Panc1 (cell line): ENCODE results near the gene PPP1R26. TPM values are rescaled to one million over a fixed set of nuclear protein-coding genes. Genes with fewer than 3 reads are reported as not detected.

Source experiments
- ATAC-seq: fragments of 200-7000 bp; cut with Tn5 transposase; 2 replicates; pipeline ENCODE4 v1.9.1; 2020; ENCODE audit warnings: mild to moderate bottlenecking, moderate library complexity
- BruUV-seq: library from RNA; stranded (reverse); fragments of 400-500 nt; replicated peaks from 2 replicates; lab custom pipeline; 2021; lab: Mats Ljungman, UMichigan
- CTCF ChIA-PET: fragments of 300-600 bp; sonication (Branson Sonifier 250); formaldehyde crosslinking; loops from one replicate; lab custom pipeline; 2022; ENCODE audit warnings: antibody characterized with exemption; lab: Charles Lee
- POLR2A ChIA-PET: fragments of 300-600 bp; sonication (Branson Sonifier 250); formaldehyde crosslinking; loops from one replicate; lab custom pipeline; 2022; ENCODE audit warnings: antibody characterized with exemption; lab: Charles Lee
- DNase-seq: peaks from one replicate; pipeline ENCODE4 v3.0.0-alpha.2; 2010; ENCODE audit warnings: low read depth, low spot score
- H3K27ac ChIP-seq: 2 replicates; pipeline ENCODE4 v1.5.1; 2011; ENCODE audit warnings: mild to moderate bottlenecking, low read length, inconsistent platforms
- H3K27me3 ChIP-seq: fragments of 200-500 bp; sonication (Bioruptor generic); 2 replicates; pipeline ENCODE4 v1.6.0; 2014; ENCODE audit warnings: low read length, inconsistent platforms; ENCODE audit not compliant: control insufficient read depth, insufficient read depth
- H3K36me3 ChIP-seq: fragments of 200-500 bp; sonication (Bioruptor generic); 2 replicates; pipeline ENCODE4 v1.5.1; 2014; ENCODE audit warnings: inconsistent platforms, mild to moderate bottlenecking, low read length, moderate library complexity; ENCODE audit not compliant: control insufficient read depth, insufficient read depth
- H3K4me1 ChIP-seq: 2 replicates; pipeline ENCODE4 v1.5.1; 2011; ENCODE audit warnings: inconsistent platforms, mild to moderate bottlenecking, low read length, moderate library complexity; ENCODE audit not compliant: control insufficient read depth, insufficient read depth
- H3K4me3 ChIP-seq, 2 experiments: 2 replicates each; pipeline ENCODE4 v1.5.1; 2011 to 2012; ENCODE audit warnings: low read depth in 2 of 2, low read length in 2 of 2, mild to moderate bottlenecking in 2 of 2, inconsistent platforms in 1 of 2, moderate library complexity in 1 of 2
- H3K9me3 ChIP-seq: fragments of 200-500 bp; sonication (Bioruptor generic); 2 replicates; pipeline ENCODE4 v1.5.1; 2014; ENCODE audit warnings: low read depth, mild to moderate bottlenecking, inconsistent platforms, low read length, moderate library complexity; ENCODE audit not compliant: control insufficient read depth, insufficient read depth
- POLR2AphosphoS5 ChIP-seq: IDR thresholded peaks from 2 replicates; pipeline ENCODE4 v1.6.1; 2012; ENCODE audit warnings: mild to moderate bottlenecking, low read depth, low read length, moderate library complexity
- SIN3A ChIP-seq: IDR thresholded peaks from 2 replicates; pipeline ENCODE4 v1.6.1; 2012; ENCODE audit warnings: low read depth, mild to moderate bottlenecking, low read length, moderate library complexity, borderline replicate concordance; ENCODE audit not compliant: insufficient read depth
- TCF7L2 ChIP-seq: IDR thresholded peaks from 2 replicates; pipeline ENCODE4 v1.6.1; 2011; ENCODE audit warnings: mild to moderate bottlenecking, low read depth, low read length, inconsistent platforms
- in situ Hi-C: cut with HindIII; loops from 2 replicates; pipeline ENCODE4 v1.10.0; 2016; ENCODE audit warnings: low sequenced_read_pairs, low pct_unique_long_range_greater_than_20kb
- intact Hi-C: fragments of 100-400 bp; cut with micrococcal nuclease; formaldehyde crosslinking; loops from one replicate; pipeline ENCODE4 v1.10.0; 2022; ENCODE audit not compliant: unreplicated experiment
- total RNA-seq: library from RNA; stranded (reverse); gene quantifications from one replicate; pipeline ENCODE4 v1.2.1, GENCODE V29; 2021; ENCODE audit not compliant: unreplicated experiment
- TF ChIP-seq, protein P1 (sequence below), 2 experiments: IDR thresholded peaks; 2 replicates each; pipeline ENCODE4 v1.6.1; 2011 to 2012; ENCODE audit warnings: low read depth in 2 of 2, control low read depth in 1 of 2, low read length in 1 of 2, mild to moderate bottlenecking in 1 of 2, moderate library complexity in 1 of 2; ENCODE audit not compliant: insufficient read depth in 1 of 2
- TF ChIP-seq, protein P2 (sequence below): fragments of 450-650 bp; IDR thresholded peaks from 2 replicates; pipeline ENCODE4 v1.5.1; 2017; ENCODE audit warnings: mild to moderate bottlenecking

The PPP1R26 gene
- total RNA-seq, 1 experiment from 2014 or later: 17.5 TPM

DNA sequence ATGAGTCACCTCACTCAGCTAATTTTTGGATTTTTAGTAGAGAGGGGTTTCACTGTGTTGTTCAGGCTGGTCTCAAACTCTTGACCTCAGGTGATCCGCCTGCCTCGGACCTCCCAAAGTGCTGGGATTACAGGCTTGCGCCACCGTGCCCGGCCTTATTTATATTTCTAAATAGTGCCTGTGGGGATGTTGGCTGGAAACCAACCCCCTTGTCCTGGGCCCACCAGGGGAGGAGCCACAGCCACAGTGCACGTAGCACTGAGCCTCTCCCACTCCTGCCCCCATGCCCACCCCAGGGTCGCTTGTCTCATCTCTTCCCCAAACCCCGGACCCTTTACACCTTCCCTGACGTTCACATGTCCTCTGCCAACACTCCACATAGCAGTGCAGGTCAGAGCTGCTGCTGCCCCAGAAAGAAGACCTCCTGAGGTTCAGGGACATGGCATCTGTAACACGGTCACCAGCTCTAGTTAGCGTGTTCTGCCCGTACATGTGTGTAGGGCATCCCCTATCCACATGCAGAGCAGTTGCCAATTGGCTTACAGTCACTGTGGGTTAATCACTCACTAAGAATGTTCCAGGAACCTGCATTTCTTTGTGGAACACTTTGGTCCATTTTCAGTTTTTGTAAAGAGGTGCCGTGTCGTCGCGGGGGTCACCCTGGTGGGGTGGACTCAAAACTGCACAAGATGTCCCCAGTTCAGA lies 10.7 kb downstream of the PPP1R26 start:
- Histone ChIP-seq H3K36me3 (no peaks in the 10 kb centered on the region), H3K4me3 (no peak overlapping the region), H3K27ac (no peak overlapping the region), H3K4me1 (no peaks in the 10 kb centered on the region), H3K27me3 (no peaks in the 10 kb centered on the region), H3K9me3 (no peaks in the 10 kb centered on the region)
- POLR2A ChIA-PET: no interaction called here
- in situ Hi-C loops: no loop called here
- ATAC-seq (no peak), DNase-seq (no peak)
- CTCF ChIA-PET: no interaction called here
- TF ChIP-seq SIN3A (no peak), TCF7L2 (no peak), POLR2AphosphoS5 (no peak)
- TF ChIP-seq, protein P1, sequence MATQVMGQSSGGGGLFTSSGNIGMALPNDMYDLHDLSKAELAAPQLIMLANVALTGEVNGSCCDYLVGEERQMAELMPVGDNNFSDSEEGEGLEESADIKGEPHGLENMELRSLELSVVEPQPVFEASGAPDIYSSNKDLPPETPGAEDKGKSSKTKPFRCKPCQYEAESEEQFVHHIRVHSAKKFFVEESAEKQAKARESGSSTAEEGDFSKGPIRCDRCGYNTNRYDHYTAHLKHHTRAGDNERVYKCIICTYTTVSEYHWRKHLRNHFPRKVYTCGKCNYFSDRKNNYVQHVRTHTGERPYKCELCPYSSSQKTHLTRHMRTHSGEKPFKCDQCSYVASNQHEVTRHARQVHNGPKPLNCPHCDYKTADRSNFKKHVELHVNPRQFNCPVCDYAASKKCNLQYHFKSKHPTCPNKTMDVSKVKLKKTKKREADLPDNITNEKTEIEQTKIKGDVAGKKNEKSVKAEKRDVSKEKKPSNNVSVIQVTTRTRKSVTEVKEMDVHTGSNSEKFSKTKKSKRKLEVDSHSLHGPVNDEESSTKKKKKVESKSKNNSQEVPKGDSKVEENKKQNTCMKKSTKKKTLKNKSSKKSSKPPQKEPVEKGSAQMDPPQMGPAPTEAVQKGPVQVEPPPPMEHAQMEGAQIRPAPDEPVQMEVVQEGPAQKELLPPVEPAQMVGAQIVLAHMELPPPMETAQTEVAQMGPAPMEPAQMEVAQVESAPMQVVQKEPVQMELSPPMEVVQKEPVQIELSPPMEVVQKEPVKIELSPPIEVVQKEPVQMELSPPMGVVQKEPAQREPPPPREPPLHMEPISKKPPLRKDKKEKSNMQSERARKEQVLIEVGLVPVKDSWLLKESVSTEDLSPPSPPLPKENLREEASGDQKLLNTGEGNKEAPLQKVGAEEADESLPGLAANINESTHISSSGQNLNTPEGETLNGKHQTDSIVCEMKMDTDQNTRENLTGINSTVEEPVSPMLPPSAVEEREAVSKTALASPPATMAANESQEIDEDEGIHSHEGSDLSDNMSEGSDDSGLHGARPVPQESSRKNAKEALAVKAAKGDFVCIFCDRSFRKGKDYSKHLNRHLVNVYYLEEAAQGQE (IDR thresholded peaks at IDR 0.05; ENCODE audit: insufficient read depth in 1 of 2, low read depth in 2 of 2, low read length in 1 of 2): no peak
- TF ChIP-seq, protein P2, sequence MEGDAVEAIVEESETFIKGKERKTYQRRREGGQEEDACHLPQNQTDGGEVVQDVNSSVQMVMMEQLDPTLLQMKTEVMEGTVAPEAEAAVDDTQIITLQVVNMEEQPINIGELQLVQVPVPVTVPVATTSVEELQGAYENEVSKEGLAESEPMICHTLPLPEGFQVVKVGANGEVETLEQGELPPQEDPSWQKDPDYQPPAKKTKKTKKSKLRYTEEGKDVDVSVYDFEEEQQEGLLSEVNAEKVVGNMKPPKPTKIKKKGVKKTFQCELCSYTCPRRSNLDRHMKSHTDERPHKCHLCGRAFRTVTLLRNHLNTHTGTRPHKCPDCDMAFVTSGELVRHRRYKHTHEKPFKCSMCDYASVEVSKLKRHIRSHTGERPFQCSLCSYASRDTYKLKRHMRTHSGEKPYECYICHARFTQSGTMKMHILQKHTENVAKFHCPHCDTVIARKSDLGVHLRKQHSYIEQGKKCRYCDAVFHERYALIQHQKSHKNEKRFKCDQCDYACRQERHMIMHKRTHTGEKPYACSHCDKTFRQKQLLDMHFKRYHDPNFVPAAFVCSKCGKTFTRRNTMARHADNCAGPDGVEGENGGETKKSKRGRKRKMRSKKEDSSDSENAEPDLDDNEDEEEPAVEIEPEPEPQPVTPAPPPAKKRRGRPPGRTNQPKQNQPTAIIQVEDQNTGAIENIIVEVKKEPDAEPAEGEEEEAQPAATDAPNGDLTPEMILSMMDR: no peak
- BruUV-seq: no TSS peak
- intact Hi-C loops: no loop called here

DNA sequence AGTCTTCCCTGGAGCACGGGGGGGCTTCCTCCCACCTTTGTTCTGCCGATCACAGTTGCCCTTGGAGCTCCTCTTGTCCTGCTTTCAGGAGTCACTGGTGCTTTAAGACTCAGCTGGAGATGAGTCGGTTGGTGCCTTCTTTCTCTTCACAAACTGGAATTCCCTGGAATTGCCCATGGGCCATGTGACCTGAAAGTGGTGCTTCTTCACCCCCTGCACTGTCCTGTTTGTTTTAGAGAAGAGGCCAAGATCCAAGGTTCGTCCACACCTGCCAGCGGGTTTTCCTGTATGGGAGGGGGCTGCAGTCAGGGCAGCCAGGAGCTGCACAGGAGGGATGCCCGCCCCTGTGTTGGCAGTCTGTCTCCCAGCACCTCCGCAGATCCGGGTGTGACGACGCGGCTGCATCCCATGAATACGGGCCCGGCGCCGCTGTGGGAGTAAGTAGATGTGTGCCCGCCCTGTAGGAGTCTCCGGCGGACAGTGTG lies 11.4 kb downstream of the PPP1R26 start:
- DNase-seq (no peak), ATAC-seq (no peak)
- no peaks in the 10 kb centered on the region for H3K4me1 ChIP-seq
- no peak for TF ChIP-seq TCF7L2
- TF ChIP-seq POLR2AphosphoS5: no peak
- TF ChIP-seq, protein P1 (IDR thresholded peaks at IDR 0.05; ENCODE audit: insufficient read depth in 1 of 2, low read depth in 2 of 2, low read length in 1 of 2): no peak
- TF ChIP-seq, protein P2: no peak
- no peak for TF ChIP-seq SIN3A
- ChIA-PET CTCF (no interaction called here), POLR2A (no interaction called here)
- no peaks in the 10 kb centered on the region for H3K9me3 ChIP-seq
- in situ Hi-C loops (no loop called here), intact Hi-C loops (no loop called here)
- H3K27ac ChIP-seq: no peak overlapping the region
- H3K36me3 ChIP-seq: no peaks in the 10 kb centered on the region
- no peak overlapping the region for H3K4me3 ChIP-seq
- no TSS peak for BruUV-seq
- H3K27me3 ChIP-seq: no peaks in the 10 kb centered on the region
